DMS 273 treated with DMSO at 0.1 percent for 48 hours (cell line): Measurements from ENCODE around the gene EHD2.
"Not testable (repeated sequence)": the region's sequence is repeated elsewhere in the genome, so short reads cannot be mapped to it uniquely, and the experiment has no call there.

ENCODE experiments used
- DNase-seq: peaks from one replicate; lab custom pipeline; 2025; lab: John Stamatoyannopoulos, UW

EHD2 gene

GRCh38 chr19:47714855-47715254 lies 1.6 kb downstream of the EHD2 start:
- DNase-seq = not testable (repeated sequence)

- DNase-seq = no peak
These were observed 3.2 kb downstream of the EHD2 start for GRCh38 chr19:47716270-47716937.

GRCh38 chr19:47718415-47719046 lies 5.3 kb downstream of the EHD2 start:
- not testable (repeated sequence) for DNase-seq

- peak; percentile 94 for DNase-seq
These were observed 6.0 kb downstream of the EHD2 start for GRCh38 chr19:47719047-47719859.

- no peak for DNase-seq
These were observed 7.6 kb downstream of the EHD2 start for GRCh38 chr19:47720669-47721422.

- DNase-seq = no peak
These were observed 10.3 kb downstream of the EHD2 start for GRCh38 chr19:47723581-47723940.

- no peak for DNase-seq
These were observed 12.7 kb downstream of the EHD2 start for GRCh38 chr19:47725759-47726401.

- DNase-seq = no peak
These were observed 13.2 kb downstream of the EHD2 start for GRCh38 chr19:47726467-47726866.

GRCh38 chr19:47728295-47728694 lies 15.1 kb downstream of the EHD2 start:
- DNase-seq = not testable (repeated sequence)

GRCh38 chr19:47729468-47729798 lies 16.2 kb downstream of the EHD2 start:
- DNase-seq = no peak

GRCh38 chr19:47729799-47730520 lies 16.7 kb downstream of the EHD2 start:
- DNase-seq = no peak

GRCh38 chr19:47730521-47730889 lies 17.3 kb downstream of the EHD2 start:
- no peak for DNase-seq

- DNase-seq = no peak
These were observed 17.7 kb downstream of the EHD2 start for GRCh38 chr19:47730910-47731309.

- DNase-seq = no peak
These were observed 21.9 kb downstream of the EHD2 start for GRCh38 chr19:47735131-47735530.

- no peak for DNase-seq
These were observed 27.8 kb downstream of the EHD2 start for GRCh38 chr19:47740866-47741519.

- DNase-seq = no peak
These were observed 28.4 kb downstream of the EHD2 start for GRCh38 chr19:47741544-47742140.

- no peak for DNase-seq
These were observed 29.4 kb downstream of the EHD2 start for GRCh38 chr19:47742634-47743033.

- peak; percentile 93 for DNase-seq
These were observed 32.0 kb downstream of the EHD2 start, which contains the start of gene NOP53 for GRCh38 chr19:47745010-47745901. NOP53 (plus strand) TSS chr19:47745546; CDS start chr19:47745560, 14 bp downstream.

- DNase-seq = not testable (repeated sequence)
These were observed 32.9 kb downstream of the EHD2 start for GRCh38 chr19:47746129-47746528.
